GM18508 (cell line): ENCODE measurements around the gene POLR3B.
"Not testable (repeated sequence)": the region's sequence is repeated elsewhere in the genome, so short reads cannot be mapped to it uniquely, and the experiment has no call there.

Source experiments
- ATAC-seq: cut with Tn5 transposase; IDR thresholded peaks from one replicate; pipeline ENCODE4 v1.9.1; 2021; ENCODE audit warnings: moderate number of reproducible peaks; ENCODE audit not compliant: insufficient read depth, unreplicated experiment

Gene POLR3B

DNA sequence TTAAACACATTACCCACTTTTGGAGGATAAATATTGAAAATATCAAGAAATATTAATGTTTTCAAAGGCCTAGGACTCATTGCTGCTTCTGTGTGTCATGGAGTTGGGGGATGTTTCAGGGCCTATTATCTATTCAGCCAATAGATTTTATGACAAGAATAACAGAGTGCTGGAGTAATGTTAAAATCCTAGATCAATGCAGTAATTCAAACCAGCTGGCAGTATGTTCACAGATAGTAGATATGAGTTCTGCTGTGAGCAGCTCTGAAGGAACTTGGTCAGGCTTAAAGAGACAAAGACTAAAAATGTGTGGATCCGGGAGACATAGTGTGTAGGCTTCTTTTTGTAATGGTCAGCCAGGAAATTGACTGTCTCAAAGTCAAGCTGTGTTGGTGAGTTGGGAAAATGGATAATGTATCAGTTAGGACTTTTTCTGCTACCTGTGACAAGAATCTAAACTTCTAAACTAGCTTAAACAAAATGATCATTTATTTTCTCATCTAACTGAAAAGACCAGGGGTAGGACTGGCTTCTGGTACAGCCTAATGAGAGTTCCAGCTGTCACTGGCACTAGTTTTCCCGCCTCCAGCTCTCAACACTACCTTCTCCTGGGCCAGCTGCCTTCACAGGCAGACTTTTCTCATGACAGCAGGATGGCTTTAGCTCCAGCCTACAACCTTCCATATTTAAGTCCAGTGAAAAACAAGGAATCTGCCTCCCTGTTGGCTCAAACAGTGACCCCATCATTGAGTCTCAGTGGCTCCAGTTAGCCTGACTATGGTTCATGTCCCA lies 16.3 kb upstream of the POLR3B start:
- no peak for ATAC-seq

DNA sequence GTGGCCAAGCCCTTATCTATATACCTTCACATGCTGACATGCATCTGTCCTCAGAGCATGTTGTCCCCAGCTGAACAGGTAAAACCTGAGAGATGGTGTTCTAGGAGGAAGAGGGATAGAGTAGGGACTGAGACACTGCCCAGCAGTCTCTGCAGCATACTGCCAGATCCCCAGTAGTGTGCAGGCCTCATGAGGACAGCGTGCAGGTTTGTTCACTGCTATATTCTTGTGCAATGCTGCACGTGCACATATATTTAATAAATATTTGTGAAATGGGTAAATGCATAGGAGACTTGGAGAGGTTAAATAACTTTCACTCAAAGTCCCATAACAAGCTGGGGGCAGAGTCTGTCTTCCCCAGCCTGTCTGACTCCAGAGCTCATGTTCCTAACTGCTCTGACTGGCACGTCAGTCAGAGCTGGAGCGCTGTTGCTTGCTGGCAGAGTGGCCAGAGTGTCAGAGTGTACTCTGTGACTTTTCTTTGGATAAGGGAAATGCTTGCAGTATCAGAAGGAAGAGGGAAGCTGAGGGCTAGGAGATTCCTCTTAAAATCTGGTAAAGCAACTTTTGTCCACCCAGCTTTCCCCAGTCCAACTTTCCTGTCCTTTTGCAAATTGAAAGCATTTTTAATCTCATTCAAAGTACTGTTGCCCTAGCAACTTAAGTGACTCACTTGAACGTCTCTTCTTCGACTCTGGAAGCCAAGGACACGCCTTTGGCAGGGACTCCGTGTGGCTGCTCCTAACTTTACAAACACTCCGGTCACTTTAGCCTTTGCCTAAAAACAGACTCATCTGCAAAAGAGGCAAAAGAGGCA lies 14.9 kb upstream of the POLR3B start:
- ATAC-seq = no peak

DNA sequence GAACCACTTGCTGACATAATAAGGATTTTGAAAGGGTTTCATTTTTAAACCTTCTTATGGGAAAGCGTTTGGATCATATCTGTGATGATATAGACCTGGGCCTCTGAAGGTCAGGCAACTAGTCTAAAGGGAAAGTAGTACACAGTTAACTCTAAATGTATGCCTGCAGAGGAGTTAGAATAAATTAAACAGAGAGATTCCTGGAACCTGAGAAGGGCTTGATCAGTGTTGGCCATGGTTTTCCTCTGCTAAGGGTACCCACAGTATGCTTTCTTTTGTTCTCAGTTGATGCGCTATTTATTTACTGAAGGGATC lies 14.4 kb upstream of the POLR3B start:
- ATAC-seq = no peak

DNA sequence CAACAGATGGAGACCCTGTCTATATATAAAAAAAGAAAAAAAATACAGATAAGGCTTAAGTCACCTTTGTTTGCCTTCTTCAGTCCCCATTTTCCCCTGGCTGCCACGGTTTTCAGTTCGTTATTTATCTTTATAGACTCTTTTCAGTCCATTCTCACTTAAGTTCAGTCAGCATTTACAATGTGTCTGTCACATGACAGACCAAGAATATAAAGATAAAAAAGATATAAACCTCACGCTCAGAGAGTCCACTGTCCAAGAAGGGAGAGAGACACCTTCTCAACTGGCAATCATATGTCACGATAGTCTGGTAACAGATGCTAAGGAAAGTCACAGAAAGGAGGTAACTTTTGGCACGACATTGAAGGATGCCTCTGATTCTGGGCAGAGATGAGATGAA lies 13.4 kb upstream of the POLR3B start:
- no peak for ATAC-seq

DNA sequence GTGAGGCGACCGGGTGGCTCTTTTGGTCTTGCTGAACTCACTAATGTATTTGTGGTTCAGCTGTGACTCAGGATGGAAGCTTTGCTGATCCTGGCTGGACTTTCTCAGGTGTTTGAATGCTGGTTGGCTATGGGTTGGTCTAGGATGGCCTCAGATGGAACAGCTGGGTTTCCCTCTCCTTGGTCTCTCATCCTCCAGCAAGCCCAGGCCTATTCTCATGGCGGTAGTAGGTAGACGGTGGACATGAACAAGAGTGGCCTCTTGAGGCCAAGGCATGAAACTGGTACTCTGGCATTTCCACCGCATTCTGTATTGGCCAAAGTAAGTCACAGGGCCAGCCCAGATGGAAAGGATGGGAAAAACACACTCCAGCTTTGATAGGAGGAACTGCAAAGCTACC lies 11.8 kb upstream of the POLR3B start:
- no peak for ATAC-seq

DNA sequence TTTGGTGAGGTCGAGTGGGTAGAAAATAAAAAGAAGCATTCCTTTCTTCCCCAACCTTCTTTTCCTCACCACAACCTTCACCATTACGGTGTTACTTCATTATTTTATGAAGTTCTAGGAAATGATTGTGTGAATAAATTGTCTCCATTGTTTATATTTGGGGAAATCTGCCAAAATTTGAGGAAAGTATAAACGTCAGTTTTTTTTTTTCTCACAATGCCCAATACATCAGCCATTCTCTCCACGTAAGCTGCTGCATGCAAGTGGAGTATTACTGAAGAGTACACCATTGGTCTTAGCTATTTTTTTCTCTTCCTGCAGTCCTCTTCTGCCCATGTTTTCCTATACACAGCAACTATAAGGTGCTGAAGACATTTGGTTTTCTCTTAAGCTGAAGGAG lies 9.1 kb upstream of the POLR3B start:
- ATAC-seq = no peak

DNA sequence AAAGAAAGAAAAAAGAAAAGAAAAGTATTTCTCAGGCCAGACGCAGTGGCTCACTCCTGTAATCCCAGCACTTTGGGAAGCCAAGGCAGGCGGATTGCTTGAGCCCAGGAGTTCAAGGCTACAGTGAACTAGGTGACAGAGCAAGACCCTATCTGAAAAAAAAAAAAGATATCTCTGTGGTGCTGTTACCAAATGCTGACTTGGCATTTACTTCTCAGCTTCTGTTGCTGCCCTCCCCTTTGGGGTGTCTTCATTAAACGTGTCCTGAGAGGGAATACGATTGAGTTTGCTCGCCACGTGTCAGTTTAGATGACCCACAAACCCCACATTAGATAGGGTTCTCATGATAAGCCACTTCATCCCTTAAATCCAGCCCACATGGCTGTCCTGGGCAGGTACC lies 4.4 kb upstream of the POLR3B start:
- ATAC-seq = no peak

DNA sequence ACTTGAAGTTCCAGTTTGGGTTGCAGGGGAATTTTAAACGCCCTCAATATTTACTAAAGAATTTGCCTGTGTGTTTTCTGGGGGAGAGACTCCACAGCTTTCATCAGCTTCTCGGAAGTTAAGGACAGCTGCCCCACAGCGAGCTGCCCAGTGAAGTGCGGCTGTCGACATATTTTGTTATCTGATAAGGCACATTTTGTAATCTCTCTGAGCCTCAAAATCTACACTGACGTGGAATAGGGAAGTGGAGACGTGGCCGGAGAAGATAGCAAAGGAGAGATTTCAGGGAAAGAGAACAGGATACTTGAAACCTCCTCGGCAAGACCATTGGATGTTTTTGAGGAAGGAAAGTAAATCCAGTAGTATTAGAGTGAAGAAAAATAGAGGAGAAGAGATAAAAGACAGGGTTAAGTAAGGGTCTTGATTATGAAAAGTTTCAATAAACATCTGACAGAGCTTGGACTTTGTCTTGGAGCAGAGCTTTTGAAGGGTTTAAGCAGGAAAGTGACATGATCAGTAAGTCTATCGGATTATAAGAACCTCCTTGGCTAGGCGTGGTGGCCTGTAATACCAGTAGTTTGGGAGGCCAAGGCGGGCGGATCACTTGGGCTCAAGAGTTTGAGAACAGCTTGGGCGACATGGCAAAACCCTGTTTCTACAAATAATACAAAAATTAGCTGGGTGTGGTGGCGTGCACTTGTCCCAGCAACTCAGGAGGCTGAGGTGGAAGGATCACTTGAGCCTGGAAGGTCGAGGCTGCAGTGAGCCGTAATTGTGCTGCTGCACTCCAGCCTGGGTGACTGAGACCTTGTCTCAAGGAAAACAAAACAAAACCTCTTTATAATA lies 1.1 kb downstream of the POLR3B start:
- ATAC-seq = peak; percentile 3

DNA sequence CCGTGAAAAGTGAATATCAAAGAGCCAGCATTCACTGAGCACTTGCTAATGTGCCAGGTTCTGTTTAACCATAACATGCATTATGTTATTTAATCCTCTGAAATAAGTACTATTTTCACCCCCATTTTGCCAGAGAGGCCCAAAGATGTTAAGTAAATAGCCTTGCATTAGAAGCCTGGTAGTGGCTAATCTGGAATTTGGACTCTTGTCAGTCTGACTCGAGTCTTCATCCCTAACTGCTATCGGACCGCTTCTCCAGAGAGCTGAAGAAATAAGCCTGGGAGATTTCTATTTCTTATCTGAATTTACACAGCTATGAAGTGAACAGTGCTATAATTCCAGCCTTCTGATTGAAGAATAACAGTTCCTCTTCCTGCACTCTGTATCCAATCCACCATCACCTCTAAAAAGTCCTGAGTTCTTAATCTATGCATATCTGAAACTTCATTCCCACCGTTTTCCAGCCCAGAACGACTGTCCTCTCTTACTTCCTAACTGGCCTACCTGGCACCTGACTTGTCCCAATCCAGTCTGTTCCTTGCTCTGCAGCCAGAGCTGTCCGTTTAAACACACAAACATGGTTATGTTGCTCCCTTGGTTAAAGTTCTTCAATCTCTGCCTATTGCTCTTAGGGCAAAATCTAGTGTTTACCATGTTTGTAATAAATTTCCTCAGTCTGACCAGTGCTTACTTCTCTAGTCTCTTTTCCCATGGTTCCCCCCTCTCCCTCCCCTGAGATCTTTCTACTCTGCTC lies 2.3 kb downstream of the POLR3B start:
- no peak for ATAC-seq

DNA sequence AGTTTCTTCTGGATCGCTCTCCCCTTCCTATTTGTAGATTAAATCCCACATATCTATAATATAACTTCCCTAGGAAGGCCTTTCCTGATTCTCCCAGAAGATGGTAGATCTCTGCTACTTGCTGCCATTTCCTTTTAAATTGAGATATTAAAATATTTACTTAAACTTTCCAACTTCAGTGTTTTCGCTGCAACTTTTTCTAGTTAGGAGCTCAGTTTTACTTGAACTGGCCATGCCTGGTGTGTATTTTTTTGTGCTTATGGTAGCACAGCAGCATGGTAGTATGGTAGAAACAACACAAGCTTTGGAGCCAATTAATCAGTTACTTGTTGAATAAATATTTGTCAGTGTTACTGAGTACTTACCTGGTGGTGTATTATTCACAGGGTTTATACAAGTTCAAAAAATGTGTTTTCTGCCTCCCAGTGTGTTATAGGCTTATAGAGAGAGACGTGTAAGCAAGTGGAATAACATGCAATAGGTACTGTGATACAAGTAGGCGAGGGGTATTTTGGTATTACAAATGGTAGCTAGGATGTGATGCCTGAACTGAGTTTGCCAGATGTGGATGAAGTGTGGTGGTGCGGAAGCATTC lies 2.9 kb downstream of the POLR3B start:
- no peak for ATAC-seq

DNA sequence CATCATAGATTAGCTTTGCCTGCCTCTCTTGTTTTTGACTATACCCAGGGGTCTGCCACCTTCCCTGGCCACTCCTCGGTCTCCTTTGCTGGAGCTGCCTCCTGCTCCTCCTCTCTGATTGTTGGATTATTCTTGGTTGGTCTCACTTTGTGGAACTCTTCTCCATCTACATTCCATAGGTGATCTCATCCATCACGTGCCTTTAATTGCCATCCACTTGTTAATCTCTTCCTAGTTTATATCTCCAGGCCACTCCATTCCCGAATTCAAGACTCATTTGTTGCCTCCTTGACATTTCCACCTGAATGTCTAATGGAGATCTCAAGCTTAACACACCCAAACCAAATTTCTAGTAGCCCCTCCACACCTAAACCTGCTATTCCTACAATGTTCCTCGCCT lies 5.4 kb downstream of the POLR3B start:
- ATAC-seq = no peak

DNA sequence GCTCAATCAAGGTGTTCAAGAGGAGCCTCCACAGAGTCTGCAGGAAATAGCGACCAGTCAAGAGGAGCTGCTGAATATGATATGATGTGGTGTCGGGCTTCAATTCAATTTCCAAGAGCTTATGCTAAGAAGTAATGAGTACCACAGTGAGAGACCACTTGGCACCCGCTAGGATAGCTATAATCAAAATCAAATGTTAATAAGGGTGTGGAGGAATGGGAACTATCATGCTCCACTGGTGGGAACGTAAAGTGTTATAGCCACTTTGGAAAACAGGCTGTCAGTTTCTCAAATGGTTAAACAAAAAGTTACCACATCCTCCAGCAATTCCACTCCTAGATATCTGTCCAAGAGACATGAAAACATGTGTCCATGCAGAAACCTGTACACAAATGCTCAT lies 6.7 kb downstream of the POLR3B start:
- no peak for ATAC-seq

DNA sequence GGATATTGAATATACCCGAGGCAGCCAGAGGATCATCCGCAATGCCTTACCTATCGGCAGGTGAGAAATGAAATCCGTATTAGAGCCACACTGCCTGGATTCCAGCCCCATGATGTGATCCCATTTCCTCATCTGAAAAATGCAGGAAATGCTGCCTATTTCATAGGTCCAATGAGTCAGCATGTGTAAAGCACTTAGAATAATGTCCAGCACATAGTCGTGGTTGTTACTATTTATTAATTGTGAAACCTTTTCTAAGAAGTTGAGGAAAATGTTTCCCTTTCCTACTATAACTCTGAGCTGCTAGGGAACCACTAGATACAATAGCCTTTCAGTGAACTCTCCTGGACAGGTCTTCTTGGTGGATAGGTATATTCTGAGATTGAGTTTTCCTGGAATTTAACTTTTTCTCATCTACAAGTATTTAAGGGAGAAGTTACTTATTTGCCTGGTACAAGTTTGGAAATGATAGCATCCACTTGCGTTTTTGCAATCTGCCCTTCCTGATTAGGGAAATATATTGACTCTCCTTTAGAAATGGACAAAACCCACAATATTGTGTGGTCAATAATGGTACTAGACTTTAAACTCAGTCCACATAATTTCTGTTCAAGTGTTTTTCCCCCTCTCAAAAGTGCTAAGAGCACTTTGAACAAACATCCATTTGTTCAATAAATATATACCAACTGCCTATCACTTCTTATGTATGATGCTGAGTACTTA lies 12.2 kb downstream of the POLR3B start:
- no peak for ATAC-seq

DNA sequence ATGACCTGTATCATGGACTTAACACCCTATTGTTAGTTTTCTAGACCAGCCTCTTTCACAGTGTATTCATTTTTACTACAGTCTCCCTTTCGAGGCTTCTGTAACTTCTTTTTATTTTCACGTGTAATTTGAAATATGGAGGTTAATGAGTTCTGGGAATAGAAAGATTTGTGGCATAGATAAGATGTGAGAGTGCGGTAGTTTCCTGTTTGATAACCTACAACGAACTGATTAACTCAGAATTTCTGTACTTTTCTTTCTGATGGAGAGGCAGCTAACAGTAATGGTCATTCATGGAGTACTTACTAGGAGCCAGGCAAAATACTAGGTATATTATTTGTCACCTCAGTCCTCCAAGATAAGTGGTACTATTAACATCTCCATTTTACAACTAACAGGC lies 21.2 kb downstream of the POLR3B start:
- no peak for ATAC-seq

DNA sequence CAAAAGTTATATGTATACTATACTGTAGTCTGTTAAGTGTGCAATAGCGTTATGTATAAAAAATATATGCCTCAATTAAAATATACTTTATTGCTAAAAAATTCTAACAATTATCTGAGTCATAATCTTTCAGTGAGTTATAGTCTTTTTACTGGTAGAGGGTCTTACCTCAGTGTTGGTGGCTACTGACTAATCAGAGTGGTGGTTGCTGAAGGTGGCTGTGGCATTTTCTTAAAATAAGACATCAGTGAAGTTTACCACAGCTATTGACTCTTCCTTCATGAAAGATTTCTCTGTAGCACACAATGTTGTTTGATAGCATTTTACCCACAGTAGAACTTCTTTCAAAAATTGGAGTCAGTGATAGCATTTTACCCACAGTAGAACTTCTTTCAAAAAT lies 23.4 kb downstream of the POLR3B start:
- no peak for ATAC-seq

DNA sequence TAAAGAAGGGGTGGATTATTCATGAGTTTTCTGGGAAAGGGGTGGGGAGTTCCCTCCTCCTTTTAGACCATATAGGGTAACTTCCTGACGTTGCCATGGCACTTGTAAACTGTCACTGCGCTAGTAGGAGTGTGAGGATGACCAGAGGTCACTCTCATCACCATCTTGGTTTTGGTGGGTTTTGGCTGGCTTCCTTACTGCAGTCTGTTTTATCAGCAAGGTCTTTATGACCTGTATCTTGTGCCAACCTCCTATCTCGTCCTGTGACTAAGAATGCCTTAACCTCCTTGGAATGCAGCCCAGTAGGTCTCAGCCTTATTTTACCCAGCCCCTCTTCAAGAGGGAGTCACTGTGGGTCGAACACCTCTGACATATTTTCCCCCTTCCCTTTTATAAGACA lies 24.3 kb downstream of the POLR3B start:
- not testable (repeated sequence) for ATAC-seq

DNA sequence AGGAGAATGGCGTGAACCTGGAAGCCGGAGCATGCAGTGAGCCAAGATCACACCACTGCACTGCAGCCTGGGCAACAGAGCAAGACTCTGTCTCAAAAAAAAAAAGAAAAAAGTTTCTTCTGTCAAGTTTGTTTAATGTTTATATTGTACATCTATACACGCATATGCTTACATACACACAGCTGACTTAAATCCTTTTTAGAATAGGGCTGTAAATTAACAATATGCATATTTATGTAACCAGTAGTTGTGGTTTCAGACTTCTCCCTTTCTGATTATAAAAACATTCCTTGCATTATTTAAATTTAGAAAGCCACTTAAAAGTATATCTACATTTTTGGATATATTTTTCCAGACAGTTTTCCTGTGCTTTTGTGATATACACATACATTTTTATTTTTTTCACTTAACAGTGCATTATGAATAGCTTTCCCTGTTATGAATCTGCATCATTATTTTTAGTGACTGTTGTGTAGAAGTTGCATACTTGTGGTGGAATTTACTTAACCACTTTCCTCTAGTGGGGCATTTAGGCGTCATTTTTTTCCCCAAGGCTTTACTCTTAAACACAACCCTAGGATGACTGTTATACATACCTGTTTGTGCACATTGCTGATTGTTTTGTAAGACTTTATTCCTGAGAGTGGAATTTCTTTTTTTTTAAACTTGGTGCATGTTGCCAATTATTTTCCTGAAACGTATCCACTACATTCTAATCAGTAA lies 29.4 kb downstream of the POLR3B start:
- no peak for ATAC-seq

DNA sequence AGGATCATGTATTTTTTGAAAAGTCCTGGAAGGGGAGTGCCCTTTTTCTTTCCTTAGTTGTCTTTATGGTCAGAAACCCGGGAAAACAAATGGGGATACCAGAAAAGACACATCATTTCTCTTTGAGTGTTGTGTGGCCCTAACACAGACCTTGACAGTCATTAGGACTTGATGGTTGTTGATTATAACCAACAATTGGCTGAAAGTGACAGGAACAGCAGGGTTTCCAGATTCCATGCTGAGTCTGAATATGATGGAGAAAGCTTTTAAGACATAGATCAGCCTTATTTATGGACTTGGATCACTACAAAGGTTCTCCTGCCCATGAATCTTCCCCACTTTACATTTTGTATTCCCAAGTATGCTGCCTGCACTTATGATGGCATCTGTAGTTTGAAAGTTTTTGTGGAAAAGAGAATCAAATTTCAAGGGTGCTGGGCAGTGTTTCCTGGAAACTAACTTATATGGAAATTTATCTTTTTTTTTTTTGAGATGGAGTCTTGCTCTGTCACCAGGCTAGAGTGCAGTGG lies 30.4 kb downstream of the POLR3B start:
- ATAC-seq = no peak
